Ovary (tissue), 9 donors: ENCODE measurements around the gene LYRM7. TPM values are rescaled to one million over a fixed set of nuclear protein-coding genes. Genes with fewer than 3 reads are reported as not detected.

ENCODE experiments used
- DNase-seq, 5 donors: peaks; one replicate each; pipeline ENCODE4 v3.0.0-alpha.2; 2019 to 2020
- H3K27ac ChIP-seq, 2 donors: fragments of 200-600 bp; one replicate each; pipeline versions ENCODE4 v1.5.1 to v1.8.0; 2019 to 2022
- H3K27me3 ChIP-seq: fragments of 200-600 bp; one replicate; pipeline ENCODE4 v1.8.0; 2022
- H3K36me3 ChIP-seq: fragments of 200-600 bp; sonication (generic); one replicate; pipeline ENCODE4 v1.5.1; 2019
- H3K4me1 ChIP-seq: one replicate; pipeline ENCODE4 v1.8.1; 2013; ENCODE audit warnings: mild to moderate bottlenecking, moderate library complexity; ENCODE audit not compliant: insufficient read depth
- H3K4me3 ChIP-seq: fragments of 200-600 bp; sonication (generic); one replicate; pipeline ENCODE4 v1.5.1; 2017
- H3K9me3 ChIP-seq, 2 donors: fragments of 200-600 bp in 1 of 2; sonication (generic) in 1 of 2; one replicate each; pipeline versions ENCODE4 v1.5.1 to v1.8.1; 2013 to 2019; ENCODE audit warnings: mild to moderate bottlenecking in 1 of 2, moderate library complexity in 1 of 2
- EP300 ChIP-seq: sonication (generic); formaldehyde crosslinking; IDR thresholded peaks from one replicate; pipeline ENCODE4 v1.6.1; 2017; ENCODE audit warnings: antibody characterized with exemption
- POLR2A ChIP-seq: fragments of 450-650 bp; IDR thresholded peaks from one replicate; pipeline ENCODE4 v1.6.1; 2017; ENCODE audit warnings: antibody characterized with exemption, mild to moderate bottlenecking, moderate library complexity
- WGBS, 3 donors: extraction: QIAGEN DNeasy Blood & Tissue Kit in 1 of 3; methylation state at CpG; one replicate each; pipeline versions ENCODE4 v1.1.5 to v1.1.7; 2013 to 2017; 5-methylcytosine and 5-hydroxymethylcytosine counted together
- intact Hi-C, 4 donors: fragments of 100-400 bp; cut with DNase I; formaldehyde crosslinking; loops; one replicate each; pipeline versions ENCODE4 v1.11.0 to v1.15.1; 2022 to 2023
- polyA plus RNA-seq, 2 donors: library from polyadenylated mRNA; stranded (reverse); fragments of 200-250 nt in 1 of 2; fragments of 350-450 nt in 1 of 2; fragmentation: Illumina TruSeq in 1 of 2; extraction: RNeasy Lipid Tissue Mini Kit (QIAGEN cat#74804) in 1 of 2; gene quantifications; one replicate each; pipeline ENCODE4 v1.2.3, GENCODE V29; 2013 to 2014
- total RNA-seq, 7 donors: library from RNA; depleted of rRNA in 2 of 7; stranded (reverse); fragments of >200 nt in 2 of 7; fragmentation: NEBNext Ultra II Directional in 3 of 7; extraction: Animal tissue kit (Norgen Biotek cat#: 25700) in 3 of 7; gene quantifications; one replicate each; pipeline versions ENCODE4 v1.1.0 to v1.2.4, GENCODE V29; 2016 to 2023
- TF ChIP-seq, protein P1 (sequence below), 3 donors: fragments of 450-650 bp in 2 of 3; fragments of 200-600 bp in 1 of 3; IDR thresholded peaks; one replicate each; pipeline versions ENCODE4 v1.5.1 to v1.8.0; 2016 to 2022; ENCODE audit warnings: antibody characterized with exemption in 3 of 3, mild to moderate bottlenecking in 1 of 3
- donor health status: DM: no; HTN: no; CAD: no; lungs with moderate emphysema.
- donor health status: DM: no; HTN: no; CAD: no.
- donor health status: Bipolar disorder and iron deficiency.
- donor health status: DM: yes; HTN: yes; CAD: no.
- donor health status: DM: no; HTN: no; CAD: no.
- donor health status: DM: yes; HTN: yes; CAD: no.

The LYRM7 gene
- total and polyA plus RNA-seq, 9 donors: 3.9 to 17.9 (median 9.0) TPM

DNA sequence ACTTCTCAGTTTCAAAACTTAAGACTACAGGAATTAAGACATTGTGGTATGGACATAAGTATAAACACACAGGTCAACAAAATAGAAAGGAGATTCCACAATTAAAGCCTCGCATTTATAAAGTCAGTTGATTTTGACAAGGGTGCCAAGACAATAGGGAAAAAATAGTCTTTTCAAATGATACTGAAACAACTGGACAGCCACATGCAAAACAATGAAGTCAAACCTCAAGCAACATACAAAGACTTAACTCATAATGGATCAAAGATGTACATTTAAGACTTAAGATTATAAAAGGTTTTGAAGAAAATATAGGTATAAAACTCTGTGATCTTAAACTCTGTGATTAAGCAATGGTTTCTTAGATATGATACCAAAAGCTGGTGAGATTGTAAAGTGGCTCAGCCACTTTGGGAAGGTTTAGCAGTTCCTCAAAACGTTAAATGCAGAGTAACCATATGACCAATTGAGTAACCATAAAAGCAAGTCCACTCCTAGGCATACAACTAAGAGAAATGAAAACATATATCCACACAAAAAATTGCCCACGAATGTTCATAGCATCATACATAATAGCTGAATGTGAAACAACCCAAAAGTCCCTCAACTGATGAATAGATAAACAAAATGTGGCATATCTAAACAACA is 27.6 kb upstream of the LYRM7 start:
- no peaks in the 10 kb centered on the region for H3K9me3 ChIP-seq
- no peak overlapping the region for H3K27ac ChIP-seq
- no peaks in the 10 kb centered on the region for H3K4me1 ChIP-seq
- no peak overlapping the region for H3K4me3 ChIP-seq
- DNase-seq: no peak
- H3K36me3 ChIP-seq: no peaks in the 10 kb centered on the region
- WGBS, 3 donors: 48 to 65% (median 59%) methylated on average over 3 of the region's 3 CpGs
- intact Hi-C loops: no loop called here
- no peak for TF ChIP-seq EP300
- TF ChIP-seq, protein P1, sequence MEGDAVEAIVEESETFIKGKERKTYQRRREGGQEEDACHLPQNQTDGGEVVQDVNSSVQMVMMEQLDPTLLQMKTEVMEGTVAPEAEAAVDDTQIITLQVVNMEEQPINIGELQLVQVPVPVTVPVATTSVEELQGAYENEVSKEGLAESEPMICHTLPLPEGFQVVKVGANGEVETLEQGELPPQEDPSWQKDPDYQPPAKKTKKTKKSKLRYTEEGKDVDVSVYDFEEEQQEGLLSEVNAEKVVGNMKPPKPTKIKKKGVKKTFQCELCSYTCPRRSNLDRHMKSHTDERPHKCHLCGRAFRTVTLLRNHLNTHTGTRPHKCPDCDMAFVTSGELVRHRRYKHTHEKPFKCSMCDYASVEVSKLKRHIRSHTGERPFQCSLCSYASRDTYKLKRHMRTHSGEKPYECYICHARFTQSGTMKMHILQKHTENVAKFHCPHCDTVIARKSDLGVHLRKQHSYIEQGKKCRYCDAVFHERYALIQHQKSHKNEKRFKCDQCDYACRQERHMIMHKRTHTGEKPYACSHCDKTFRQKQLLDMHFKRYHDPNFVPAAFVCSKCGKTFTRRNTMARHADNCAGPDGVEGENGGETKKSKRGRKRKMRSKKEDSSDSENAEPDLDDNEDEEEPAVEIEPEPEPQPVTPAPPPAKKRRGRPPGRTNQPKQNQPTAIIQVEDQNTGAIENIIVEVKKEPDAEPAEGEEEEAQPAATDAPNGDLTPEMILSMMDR (IDR thresholded peaks at IDR 0.05): no peak
- TF ChIP-seq POLR2A: no peak
- H3K27me3 ChIP-seq: no peaks in the 10 kb centered on the region

DNA sequence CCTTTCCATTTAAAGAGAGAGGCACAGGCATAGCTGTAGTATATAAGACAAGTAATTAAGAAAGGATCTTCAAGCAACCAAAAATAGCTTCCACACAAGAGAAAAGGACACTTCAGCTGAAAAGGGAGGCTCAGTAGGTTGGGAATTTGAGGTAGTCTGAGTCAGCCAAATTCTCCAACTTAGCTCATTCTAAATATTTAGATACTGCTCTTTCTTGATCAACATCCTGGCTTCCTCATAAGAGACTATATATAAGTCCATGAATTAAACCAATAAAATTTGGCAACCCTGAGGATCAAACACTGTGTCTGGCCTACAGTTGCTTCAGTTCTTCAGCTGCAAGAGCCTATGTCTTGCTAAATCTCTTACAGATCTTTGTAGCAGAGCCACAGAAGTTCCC is 23.5 kb upstream of the LYRM7 start:
- H3K4me1 ChIP-seq: no peaks in the 10 kb centered on the region
- H3K27me3 ChIP-seq: no peaks in the 10 kb centered on the region
- H3K36me3 ChIP-seq: no peaks in the 10 kb centered on the region
- no peak overlapping the region for H3K27ac ChIP-seq
- no peak overlapping the region for H3K4me3 ChIP-seq
- H3K9me3 ChIP-seq: no peaks in the 10 kb centered on the region
- DNase-seq: no peak
- no peak for TF ChIP-seq EP300
- TF ChIP-seq, protein P1 (IDR thresholded peaks at IDR 0.05): no peak
- TF ChIP-seq POLR2A: no peak
- intact Hi-C loops: no loop called here

DNA sequence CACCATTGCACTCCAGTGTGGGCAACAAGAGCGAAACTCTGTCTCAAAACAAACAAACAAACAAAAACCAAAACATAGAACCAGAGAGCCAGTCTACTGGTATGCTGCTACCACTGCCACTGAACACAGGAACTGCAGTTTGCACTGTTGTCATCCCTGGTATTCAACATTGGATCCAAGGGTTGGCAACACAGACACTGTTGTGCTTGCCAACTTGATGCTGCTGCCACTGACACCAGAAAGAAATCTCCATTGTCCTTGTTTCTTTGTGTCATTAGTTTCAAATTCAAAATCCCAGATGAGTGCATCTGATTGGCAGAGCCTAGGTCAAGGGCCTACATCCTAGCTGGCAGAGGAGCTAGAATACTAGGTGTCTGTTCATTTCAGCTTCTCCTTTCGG is 21.9 kb upstream of the LYRM7 start:
- Histone ChIP-seq H3K36me3 (no peaks in the 10 kb centered on the region), H3K4me1 (no peaks in the 10 kb centered on the region), H3K27me3 (no peaks in the 10 kb centered on the region), H3K4me3 (no peak overlapping the region), H3K9me3 (no peaks in the 10 kb centered on the region), H3K27ac (no peak overlapping the region)
- 89 to 97% (median 93%) methylated on average over 2 of the region's 2 CpGs for WGBS, 3 donors
- TF ChIP-seq, protein P1 (IDR thresholded peaks at IDR 0.05): no peak
- no peak for TF ChIP-seq POLR2A
- intact Hi-C loops: no loop called here
- DNase-seq: no peak

DNA sequence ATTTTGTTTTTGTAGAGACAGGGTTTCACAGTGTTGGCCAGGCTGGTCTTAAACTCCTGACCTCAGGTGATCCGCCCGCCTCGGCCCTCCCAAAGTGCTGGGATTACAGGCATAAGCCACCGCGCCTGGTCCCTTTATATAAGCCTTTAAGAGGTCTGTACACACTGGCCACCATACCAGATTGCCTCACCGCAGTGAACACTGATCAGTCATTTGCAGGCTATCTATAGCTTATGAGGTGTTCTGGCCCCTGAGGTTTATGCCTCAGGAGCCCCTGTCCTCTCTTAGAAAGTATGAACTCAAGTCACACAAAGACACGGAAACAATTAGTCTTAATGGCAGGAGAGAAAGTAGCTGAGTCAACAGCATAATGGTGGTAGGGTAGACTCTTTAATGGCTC is 20.3 kb upstream of the LYRM7 start:
- Histone ChIP-seq H3K9me3 (no peaks in the 10 kb centered on the region), H3K27ac (no peak overlapping the region), H3K4me3 (no peak overlapping the region), H3K36me3 (no peaks in the 10 kb centered on the region), H3K4me1 (no peaks in the 10 kb centered on the region), H3K27me3 (no peaks in the 10 kb centered on the region)
- TF ChIP-seq POLR2A (no peak), EP300 (no peak)
- TF ChIP-seq, protein P1 (IDR thresholded peaks at IDR 0.05): no peak
- 94 to 97% (median 96%) methylated on average over 7 of the region's 7 CpGs for whole genome bisulfite sequencing, 3 donors
- intact Hi-C loops: no loop called here
- no peak for DNase-seq
